ENCODE data around the gene ZCCHC3.
"Not testable (repeated sequence)": the region's sequence is repeated elsewhere in the genome, so short reads cannot be mapped to it uniquely, and the experiment has no call there.

Gene ZCCHC3, protein sequence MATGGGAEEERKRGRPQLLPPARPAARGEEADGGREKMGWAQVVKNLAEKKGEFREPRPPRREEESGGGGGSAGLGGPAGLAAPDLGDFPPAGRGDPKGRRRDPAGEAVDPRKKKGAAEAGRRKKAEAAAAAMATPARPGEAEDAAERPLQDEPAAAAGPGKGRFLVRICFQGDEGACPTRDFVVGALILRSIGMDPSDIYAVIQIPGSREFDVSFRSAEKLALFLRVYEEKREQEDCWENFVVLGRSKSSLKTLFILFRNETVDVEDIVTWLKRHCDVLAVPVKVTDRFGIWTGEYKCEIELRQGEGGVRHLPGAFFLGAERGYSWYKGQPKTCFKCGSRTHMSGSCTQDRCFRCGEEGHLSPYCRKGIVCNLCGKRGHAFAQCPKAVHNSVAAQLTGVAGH

DNA sequence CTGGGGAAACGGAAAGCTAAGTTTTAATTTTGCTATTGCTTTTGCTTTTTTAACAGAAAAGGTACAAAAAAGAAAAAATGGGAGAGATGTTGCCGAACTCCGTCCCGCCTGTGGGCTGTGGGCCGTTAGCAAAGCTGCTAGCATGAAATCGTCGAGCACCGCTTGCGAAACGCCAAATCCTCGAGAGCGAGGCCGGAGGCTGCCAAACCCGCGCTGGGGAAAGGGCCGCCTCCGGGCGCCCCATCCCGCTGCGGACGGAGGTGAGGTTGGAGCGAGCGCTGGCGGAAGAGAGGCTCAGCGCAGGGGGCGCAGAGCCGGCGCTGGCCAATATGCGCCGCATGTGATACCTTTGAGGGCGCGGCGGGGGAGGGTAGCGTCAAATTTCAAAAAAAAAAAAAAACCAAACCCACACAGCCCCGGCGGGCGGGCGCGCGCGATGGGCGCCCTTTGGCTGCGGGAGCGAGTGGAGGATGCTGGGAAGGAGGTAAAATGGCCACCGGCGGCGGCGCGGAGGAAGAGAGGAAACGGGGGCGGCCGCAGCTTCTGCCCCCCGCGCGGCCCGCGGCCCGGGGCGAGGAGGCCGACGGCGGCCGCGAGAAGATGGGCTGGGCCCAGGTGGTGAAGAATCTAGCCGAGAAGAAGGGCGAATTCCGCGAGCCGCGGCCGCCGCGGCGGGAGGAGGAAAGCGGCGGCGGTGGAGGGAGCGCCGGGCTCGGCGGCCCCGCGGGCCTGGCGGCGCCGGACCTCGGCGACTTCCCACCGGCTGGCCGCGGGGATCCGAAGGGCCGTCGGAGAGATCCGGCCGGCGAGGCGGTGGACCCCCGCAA, at the start of gene ZCCHC3:
Gene ZCCHC3, plus strand, starts transcription at position 473 of the 827 bp plus-strand sequence. Its CDS starts 17 bp downstream, at position 490.
- DNase-seq, result peak; percentile 77 to 94

DNA sequence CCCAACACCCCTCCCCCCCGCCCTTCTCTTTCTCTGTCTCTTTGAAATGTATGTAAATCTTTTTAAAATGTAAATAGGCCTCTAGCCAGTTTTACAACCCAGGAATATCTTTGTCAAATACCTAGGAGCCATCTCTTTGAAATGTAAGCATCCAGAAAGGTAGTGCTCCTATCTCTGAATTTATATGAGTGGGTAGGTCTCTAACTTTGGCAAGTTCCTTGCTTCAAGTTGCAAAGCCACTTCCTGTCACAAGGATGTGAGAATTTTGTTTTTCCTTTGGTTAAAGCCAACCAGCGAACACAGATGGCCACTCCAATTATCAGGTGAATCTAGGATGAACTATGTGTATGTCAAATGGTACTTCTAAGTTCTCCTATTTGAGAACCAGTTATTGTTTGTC, 46.0 kb upstream of the ZCCHC3 start:
- no peak for DNase-seq

DNA sequence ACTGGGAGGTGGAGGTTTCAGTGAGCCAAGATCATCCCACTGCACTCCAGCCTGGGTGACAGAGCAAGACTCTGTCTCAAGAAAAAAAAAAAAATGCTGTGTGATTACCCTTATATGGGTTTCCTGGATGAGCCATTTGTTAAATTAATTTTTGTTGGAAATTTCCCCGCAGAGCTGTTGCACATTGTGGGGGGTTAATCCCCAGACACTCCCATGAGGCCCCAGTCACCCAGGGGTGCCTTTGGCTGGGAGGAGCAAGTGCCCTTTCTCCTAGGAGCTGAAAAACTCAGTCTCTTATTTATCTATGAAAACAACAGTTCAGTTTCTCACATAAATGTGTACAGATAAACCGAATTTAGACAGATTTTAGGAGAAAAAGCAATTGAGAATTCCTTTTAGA, 44.6 kb upstream of the ZCCHC3 start:
- DNase-seq, result no peak

DNA sequence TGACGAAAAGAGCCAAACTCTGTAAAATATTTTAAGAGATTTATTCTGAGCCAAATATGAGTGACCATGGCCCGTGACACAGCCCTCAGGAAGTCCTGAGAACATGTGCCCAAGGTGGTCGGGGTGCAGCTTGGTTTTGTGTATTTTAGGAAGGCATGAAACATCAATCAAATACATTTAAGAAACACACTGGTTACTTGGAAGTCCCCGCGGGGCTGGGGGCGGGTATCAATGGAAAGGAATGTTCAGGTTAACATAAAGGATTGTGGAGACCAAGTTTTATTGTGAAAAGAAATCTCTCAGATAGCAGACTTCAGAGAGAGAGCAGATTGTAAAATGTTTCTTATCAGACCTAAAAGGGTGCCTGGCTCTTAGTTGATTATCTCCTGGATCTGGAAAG, 43.9 kb upstream of the ZCCHC3 start:
- DNase-seq, result not testable (repeated sequence)

DNA sequence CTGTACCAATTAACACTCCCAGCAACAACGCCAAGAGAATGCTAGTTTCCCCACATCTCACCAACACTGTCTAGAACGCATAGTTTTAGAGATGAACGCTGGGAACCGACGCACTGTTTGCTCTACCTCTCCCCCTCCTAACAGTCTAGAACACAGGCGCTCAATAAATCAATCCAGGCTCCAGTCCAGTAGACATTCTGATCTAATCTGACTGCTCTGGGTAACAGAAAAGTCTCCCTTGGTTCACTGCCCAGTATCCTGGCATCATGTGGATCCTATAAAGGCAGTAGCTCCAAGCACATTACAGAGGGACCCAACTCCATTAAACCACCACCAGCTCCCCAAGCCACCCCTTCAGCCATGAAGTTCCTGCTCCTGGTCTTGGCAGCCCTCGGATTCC, 40.0 kb upstream of the ZCCHC3 start, which contains the start of gene DEFB132:
Gene DEFB132, plus strand, starts transcription at position 306 of the 400 bp plus-strand sequence. Its CDS starts 55 bp downstream, at position 361.
- no peak for DNase-seq

DNA sequence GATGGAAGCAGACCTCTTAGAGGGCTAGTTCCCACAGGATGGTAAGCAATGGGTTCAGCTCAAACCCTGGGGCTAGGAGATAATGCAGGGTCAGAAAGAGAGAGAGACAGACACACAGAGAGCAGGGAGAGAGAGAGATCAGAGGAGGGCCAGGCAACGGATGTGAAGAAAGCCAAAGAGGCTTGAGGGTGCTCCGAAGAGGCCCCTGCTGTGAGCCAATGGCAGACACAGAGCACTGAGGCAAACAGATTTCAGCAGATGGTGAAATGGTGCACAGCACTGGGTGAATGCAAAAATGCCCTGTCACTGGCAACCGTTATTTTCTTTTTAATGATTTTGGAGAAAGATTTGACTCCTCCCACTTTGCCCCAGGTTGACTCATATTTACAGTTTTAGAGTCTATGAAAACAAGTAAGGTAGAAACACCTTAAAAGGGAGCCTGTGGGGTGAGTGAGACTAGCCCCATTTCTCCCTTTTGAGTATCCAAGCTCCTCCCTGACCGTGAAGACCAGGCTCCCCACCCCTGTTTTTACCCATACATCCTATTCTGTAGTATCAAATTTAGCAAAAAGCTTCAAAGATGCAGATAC, 39.0 kb upstream of the ZCCHC3 start:
- DNase-seq, result no peak

DNA sequence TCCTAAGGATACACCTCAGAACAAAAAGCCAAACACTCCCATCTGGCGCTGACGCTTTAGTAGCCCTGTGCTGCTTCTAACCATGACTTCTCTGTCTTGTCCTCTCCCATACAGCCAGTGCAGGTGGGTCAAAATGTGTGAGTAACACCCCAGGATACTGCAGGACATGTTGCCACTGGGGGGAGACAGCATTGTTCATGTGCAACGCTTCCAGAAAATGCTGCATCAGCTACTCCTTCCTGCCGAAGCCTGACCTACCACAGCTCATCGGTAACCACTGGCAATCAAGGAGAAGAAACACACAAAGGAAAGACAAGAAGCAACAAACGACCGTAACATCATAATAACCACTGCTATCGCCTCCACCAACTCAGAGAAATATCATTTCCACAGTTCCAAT, 38.4 kb upstream of the ZCCHC3 start:
- DNase-seq, result no peak

DNA sequence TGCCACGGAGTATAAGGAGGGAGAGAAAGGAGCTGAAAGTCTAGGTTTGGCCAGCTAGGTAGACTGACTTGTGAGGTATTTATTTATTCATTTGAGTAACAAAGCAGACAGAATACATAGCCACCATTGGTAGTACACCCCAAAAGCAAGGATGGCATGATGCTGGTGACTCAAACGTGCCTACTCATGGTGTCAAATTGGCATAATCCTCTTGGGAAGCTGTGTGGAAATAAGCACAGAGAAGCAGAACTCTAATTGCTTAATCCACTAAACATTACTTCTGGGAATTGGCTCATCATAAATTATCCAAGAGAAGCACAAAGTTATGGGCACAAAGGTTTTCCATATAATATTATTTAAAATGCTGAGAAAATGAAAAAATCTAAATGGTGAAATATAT, 37.4 kb upstream of the ZCCHC3 start:
- no peak for DNase-seq

DNA sequence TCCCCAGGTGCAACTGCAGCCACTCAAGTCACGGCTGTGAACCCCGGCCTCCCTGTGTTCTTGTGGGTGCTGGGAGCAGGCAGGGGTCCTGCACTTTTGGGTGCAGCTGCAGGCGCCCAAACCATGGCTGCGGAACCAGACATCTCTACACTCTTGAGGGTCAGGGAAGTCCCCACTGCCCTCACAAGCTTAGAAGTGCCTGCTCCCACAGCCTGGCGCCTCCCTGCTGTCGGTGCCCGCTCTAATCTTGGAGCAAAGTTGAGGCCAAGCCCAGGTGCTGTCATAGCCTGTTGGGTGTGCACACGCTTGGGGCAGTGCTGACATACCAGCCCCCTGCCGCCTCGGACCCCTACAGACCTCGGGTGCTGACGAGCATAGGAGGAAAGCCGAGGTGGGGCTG, 33.7 kb upstream of the ZCCHC3 start:
- DNase-seq, result no peak

DNA sequence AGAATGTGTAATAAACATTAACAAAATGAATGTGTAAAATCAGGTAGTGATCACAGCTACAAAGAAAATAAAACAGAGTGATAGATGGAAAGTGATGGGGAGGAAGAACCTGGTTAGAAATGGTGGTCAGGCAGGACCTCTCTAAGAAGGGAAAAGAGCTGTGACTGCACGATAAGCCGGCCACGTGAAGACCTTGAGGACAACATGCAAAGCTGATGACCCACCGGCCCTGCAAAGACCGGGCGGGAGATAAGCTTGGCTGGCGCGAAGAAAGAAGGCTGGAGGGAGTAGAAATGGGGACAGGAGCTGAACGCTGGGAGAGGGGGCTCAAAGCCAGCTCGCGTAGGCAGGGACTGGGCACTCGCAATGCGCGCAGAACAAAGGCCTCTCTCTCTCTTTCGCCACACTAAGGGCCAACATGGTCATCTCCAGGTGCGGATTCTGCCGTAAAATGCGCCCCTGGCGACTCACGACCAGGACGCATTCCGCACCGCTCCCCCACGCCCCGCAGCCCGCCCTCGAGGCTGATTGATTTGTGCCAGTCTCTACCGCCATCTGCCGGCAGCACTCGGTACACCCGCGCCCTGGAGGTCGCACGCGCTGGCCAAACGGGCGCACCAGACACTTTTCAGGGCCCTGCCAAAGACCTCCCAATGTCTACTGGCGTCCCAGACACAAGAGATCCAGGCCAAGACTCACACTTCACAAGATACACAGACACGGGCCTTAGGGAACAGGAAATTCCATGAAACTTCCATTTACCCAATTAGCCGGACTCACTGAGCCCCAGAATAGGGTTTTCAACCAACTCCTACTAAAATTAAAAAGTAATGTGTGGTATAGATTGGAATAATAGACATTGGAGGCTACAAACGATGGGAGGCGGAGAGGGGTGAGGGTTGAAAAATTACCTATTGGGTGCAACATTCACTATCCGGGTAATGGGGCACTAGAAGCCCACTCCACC, 30.5 kb upstream of the ZCCHC3 start:
- DNase-seq, result peak; percentile 81 to 87

DNA sequence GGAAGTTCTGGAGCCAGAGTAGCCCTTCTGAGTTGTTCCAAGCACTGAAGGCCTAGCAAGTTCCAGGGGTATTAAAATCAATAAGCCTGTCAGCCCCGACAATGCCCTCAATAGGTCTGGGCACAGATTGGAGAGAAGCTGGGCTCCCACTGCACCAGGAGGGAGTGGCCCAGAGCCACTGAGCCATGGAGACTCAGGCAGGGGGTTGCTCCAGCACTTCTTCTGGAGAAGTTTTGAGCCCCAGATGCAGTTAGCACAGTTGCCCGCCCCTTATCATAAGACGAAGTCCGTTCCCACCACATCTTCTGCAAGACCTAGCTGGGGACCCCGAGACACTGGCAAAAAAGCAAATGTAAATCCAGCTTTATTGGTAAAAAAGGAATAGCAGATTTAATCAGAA, 26.9 kb upstream of the ZCCHC3 start:
- no peak for DNase-seq

DNA sequence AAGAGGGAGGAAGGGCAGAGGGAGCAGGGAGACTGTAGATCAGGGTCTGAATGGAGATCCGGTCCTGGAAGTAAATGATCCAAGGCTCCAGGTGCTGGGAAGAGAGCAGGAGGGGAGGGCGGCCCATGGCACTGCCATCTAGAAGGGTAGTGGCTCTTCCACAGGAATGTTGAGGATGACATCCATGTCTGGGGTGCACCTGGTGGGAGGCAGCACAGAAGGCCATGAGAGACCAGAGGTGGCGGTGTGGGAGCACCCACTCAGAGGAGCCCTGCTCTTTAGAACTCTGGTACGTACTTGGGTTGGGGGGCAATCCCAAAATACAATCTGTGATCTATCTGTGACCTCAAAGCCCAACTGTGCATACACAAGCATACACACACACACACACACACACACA, 26.3 kb upstream of the ZCCHC3 start:
- DNase-seq, result no peak

DNA sequence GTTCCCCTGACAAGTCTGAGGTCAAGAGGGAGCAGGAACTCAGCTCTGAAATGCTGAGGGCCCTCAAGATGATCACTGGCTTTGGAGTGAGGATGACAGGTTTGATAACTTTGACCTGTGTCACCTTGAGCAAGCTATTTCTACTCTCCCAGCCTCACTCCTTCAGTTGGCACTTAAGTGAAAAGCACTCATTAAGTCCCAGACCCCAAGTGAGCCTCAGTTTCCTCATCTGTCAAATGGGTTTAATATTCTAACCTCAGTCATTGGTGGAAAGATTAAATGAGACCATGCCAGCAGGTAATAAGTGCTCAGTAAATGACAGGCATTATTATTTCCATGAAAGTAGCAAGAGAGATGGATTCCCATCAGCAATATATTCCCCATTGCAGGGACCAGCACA, 25.8 kb upstream of the ZCCHC3 start:
- DNase-seq, result no peak

DNA sequence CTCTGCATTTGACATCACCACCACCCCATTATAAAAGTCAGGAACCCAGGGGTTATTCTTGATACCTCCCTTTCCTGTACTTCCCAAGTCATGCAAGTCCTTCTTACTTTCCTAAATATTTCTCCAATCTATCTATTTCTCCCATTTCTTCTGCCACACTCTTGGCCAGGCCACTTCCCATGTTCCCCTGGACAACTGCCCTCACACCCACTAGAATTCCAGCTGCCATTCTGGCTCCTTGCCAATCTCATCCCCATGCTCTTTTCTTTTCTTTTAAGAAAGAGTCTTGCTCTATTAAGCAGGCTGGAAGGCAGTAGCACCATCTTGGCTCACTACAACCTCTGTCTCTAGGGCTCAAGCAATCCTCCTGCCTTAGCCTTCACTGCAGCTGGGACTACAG, 24.7 kb upstream of the ZCCHC3 start:
- DNase-seq, result no peak

DNA sequence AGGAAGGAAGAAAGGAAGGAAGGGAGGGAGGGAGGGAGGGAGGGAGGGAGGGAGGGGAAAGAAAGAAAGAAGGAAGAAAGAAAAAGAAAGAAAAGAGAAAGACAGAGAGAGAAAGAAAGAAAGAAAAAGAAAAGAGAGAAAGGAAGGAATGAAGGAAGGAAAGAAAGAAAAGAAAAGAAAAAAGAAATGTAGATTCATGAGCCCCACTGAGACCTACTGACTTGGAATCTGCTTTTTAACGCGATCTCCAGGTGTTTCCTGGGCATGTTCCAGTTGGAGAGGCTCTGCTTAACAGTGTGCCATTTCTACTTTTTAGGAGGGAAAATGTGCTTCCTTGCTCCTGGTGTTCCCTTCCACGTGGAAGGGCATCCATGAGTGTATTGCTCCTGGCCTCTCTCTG, 23.5 kb upstream of the ZCCHC3 start:
- no peak for DNase-seq

DNA sequence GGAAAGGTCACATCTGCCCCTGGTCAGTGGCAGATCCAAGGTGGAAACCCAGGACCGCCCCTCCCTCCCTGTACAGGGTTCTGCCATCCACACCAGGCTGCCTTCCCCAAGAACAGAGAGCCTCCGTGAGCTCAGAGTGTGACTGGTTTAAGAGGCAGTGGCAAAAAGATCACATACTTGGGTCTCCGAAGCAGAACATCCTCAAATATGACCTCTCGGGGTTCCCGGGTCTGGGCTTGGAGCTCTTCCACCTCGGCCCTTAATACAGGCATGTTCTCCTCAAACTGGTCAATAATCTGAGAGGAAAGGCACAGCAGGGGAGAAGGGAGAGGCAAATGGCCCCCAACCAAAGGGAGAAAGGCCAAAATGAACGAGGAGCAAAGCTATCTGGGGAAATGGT, 21.6 kb upstream of the ZCCHC3 start:
- DNase-seq, result no peak

DNA sequence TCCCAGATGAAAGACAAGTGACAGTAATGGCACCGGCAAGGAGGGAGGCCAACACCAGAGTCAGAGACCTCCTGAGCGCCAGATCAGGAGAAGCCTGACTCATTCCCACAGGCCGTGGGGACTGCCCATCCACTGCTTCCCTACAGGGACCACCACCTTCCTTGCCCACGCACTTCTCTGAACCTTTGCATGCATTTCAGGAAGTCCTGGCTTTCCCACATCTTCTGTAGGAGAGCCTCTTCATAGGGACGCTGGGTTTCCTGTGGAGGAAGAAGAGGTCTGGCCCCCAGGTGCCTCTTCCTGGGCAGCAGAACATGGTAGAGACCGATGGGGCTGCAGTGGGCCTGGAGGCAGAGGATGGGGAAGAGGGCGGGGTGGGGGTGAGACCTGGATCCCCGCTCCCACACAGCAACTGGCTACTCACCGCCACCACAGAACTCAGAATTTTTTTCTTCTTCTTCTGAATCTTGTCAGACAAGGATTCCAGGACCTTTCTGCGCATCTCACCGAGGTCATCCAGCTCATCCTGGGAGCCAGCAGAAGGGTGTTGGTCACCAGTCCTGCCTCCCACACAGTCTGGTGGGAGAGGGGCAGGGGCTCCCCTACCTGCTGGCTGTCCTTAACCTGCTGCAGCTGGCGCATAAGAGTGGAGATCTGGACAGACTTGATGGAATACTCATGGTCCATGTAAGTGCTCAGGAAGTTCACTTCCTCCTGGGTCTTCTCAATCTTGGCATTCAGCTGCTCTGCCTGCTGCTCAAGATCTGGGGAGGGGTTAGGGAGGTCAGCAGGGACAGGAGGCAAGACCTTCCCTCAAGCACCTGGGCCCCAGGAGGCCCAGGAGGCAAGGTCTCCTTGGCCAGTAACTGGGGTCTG, 20.5 kb upstream of the ZCCHC3 start:
- DNase-seq, result no peak

DNA sequence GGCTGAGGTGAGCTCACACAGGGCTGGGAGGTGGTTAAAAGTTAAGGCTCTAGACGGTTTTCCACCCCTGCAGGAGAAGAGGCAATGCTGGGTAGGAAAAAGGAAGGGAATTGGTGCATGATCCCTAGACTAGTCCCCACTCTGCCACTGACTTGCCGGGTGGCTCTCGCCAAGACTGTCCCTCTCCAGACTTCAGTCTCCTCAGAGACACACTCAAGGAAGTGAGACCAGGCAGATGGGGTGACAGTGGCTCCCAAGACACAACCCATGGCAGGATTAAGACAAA, 19.9 kb upstream of the ZCCHC3 start:
- no peak for DNase-seq

DNA sequence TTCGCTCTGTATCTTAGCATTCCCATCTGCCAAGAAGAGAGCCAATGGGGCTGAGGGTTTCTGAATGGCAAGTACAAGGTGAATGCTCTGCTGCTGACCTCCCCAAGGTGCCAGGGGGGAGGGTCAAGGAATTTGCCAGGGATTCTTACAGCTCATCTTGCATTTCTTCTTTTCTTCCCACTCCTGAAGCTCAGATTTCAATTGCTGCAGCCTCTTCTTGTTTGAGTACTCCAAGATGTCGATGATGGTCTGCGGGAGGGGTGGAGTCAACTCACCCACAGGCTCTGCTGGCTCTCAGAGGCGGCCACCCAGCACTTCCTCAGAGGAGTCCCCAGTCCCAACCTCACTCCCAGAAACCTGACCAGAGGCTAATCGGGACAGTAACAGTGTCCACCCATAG, 19.2 kb upstream of the ZCCHC3 start:
- DNase-seq, result no peak

DNA sequence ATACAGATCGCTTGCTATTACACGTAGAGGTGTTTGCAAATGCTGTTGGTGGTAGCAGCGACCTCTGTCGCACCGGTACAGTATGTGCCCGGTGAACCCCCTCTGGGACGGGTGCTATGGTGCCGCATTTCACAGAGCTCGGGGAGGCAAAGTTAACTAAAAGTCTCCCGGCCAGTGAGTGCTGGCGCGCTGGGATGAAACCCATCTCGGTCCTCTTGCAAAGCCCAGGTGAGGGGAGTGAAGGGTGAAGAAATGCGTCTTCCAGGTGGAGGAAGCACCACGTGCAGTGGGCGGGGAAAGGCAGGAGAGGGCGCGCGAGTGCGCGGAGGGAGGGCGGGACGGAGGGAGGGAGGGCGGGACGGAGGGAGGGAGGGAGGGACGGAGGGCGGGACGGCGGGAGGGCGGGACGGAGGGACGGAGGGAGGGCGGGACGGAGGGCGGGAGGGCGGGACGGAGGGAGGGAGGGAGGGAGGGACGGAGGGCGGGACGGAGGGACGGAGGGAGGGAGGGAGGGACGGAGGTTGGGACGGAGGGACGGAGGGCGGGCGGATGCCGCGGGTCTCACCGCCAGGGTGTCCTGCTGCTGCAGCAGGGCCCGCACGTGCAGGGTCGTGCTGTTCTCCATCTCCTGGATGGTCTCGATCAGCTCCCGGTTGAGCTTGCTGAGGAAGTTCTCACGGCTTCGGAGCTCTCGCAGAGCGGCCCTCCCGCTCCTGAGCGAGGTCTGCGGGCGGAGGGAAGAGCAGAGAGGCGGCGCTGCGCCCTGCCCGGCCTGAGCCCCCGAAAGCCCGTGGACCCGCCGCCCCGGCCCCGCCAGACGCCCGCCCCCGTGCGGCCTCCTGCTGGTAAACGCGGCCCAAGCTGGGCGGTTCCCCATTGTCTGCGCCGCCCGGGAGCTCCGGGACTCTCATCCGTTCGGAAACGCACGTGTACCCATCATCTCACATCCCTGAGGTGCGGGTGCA, 18.5 kb upstream of the ZCCHC3 start:
- DNase-seq, result no peak
